Measurements from ENCODE around the gene MARCO.
"Not testable (repeated sequence)": the region's sequence is repeated elsewhere in the genome, so short reads cannot be mapped to it uniquely, and the experiment has no call there.

Gene MARCO

GRCh38 chr2:119008108-119008507, 66.1 kb downstream of the MARCO start:
- DNase-seq, result peak; percentile 4

- DNase-seq, result no peak
Measured at GRCh38 chr2:119009110-119009509, 67.1 kb downstream of the MARCO start.

GRCh38 chr2:119010336-119010735, 68.3 kb downstream of the MARCO start:
- no peak for DNase-seq

- DNase-seq, result peak; percentile 35
Measured at GRCh38 chr2:119011162-119011909, 69.3 kb downstream of the MARCO start.

- DNase-seq, result no peak
Measured at GRCh38 chr2:119011910-119012209, 69.9 kb downstream of the MARCO start.

- no peak for DNase-seq
Measured at GRCh38 chr2:119012345-119013301, 70.6 kb downstream of the MARCO start.

- DNase-seq, result no peak
Measured at GRCh38 chr2:119013671-119014070, 71.7 kb downstream of the MARCO start.

- DNase-seq, result no peak
Measured at GRCh38 chr2:119015845-119016244, 73.9 kb downstream of the MARCO start.

- no peak for DNase-seq
Measured at GRCh38 chr2:119019521-119019920, 77.5 kb downstream of the MARCO start.

GRCh38 chr2:119022678-119023077, 80.7 kb downstream of the MARCO start:
- no peak for DNase-seq

- no peak for DNase-seq
Measured at GRCh38 chr2:119023534-119023933, 81.5 kb downstream of the MARCO start.

GRCh38 chr2:119024152-119024551, 82.2 kb downstream of the MARCO start:
- DNase-seq, result no peak

GRCh38 chr2:119024568-119024967, 82.6 kb downstream of the MARCO start:
- DNase-seq, result no peak

- no peak for DNase-seq
Measured at GRCh38 chr2:119025013-119025412, 83.0 kb downstream of the MARCO start.

GRCh38 chr2:119025762-119026351, 83.9 kb downstream of the MARCO start:
- no peak for DNase-seq

GRCh38 chr2:119026890-119027289, 84.9 kb downstream of the MARCO start:
- no peak for DNase-seq

GRCh38 chr2:119028327-119029174, 86.6 kb downstream of the MARCO start:
- peak; percentile 30 for DNase-seq

GRCh38 chr2:119029297-119029696, 87.3 kb downstream of the MARCO start:
- no peak for DNase-seq

- not testable (repeated sequence) for DNase-seq
Measured at GRCh38 chr2:119037922-119038321, 95.9 kb downstream of the MARCO start.

GRCh38 chr2:119040730-119041129, 98.7 kb downstream of the MARCO start:
- no peak for DNase-seq
